ENCODE data around the gene TRIM63. TPM values are rescaled to one million over a fixed set of nuclear protein-coding genes. Genes with fewer than 3 reads are reported as not detected.

The TRIM63 gene
- total and polyA plus RNA-seq, 9 of the 15 experiments (the other 6 are each of a cell fraction or from before 2014, with no cell fraction given) = 0.08 to 0.57 (median 0.36) TPM

GRCh38 chr1:26032656-26033357, 34.6 kb downstream of the TRIM63 start (continued):
- peak; percentile 79 for TF ChIP-seq MGA (IDR thresholded peaks at IDR 0.05)
- TF ChIP-seq STAG1 (CRISPR knock-in tag; IDR thresholded peaks at IDR 0.05; ENCODE audit: borderline replicate concordance) = no peak
- no peak for TF ChIP-seq PML (IDR thresholded peaks at IDR 0.05; ENCODE audit: low read length)
- no peak for TF ChIP-seq KDM1A (IDR thresholded peaks at IDR 0.05)
- peak in 1 of 2 experiments; percentile 52 for TF ChIP-seq E2F6 (IDR thresholded peaks at IDR 0.05; ENCODE audit: borderline replicate concordance in 1 of 2, extremely low read depth in 1 of 2, insufficient read depth in 1 of 2, insufficient read length in 1 of 2, low read depth in 1 of 2, low read length in 1 of 2, poor library complexity in 1 of 2, severe bottlenecking in 1 of 2)
- TF ChIP-seq POLR3A (IDR thresholded peaks at IDR 0.05; ENCODE audit: borderline replicate concordance, extremely low read depth, insufficient read depth, insufficient read length) = no peak
- no peak for TF ChIP-seq MTA2 (IDR thresholded peaks at IDR 0.05; ENCODE audit: low read depth)
- no peak for TF ChIP-seq CBFA2T3 (IDR thresholded peaks at IDR 0.05)
